Tibial nerve (tissue), 4 donors: ENCODE data around the gene DFFB. TPM values are rescaled to one million over a fixed set of nuclear protein-coding genes. Genes with fewer than 3 reads are reported as not detected.
"Not testable (repeated sequence)": the region's sequence is repeated elsewhere in the genome, so short reads cannot be mapped to it uniquely, and the experiment has no call there.

ENCODE experiments used
- DNase-seq, 2 donors: peaks; one replicate each; pipeline ENCODE4 v3.0.0-alpha.2; 2019; ENCODE audit warnings: low spot score in 2 of 2
- H3K27ac ChIP-seq, 4 donors: fragments of 200-600 bp; sonication (generic) in 3 of 4; one replicate each; pipeline ENCODE4 v1.5.1; 2017 to 2019; ENCODE audit warnings: mild to moderate bottlenecking in 1 of 4
- H3K27me3 ChIP-seq, 2 donors: fragments of 200-600 bp; sonication (generic) in 1 of 2; one replicate each; pipeline versions ENCODE4 v1.5.1 to v1.6.0; 2017 to 2019
- H3K36me3 ChIP-seq, 3 donors: fragments of 200-600 bp; sonication (generic); one replicate each; pipeline ENCODE4 v1.5.1; 2018 to 2019
- H3K4me1 ChIP-seq, 4 donors: fragments of 200-600 bp; sonication (generic) in 3 of 4; one replicate each; pipeline ENCODE4 v1.5.1; 2017 to 2019
- H3K4me3 ChIP-seq, 4 donors: fragments of 200-600 bp; sonication (generic) in 3 of 4; one replicate each; pipeline ENCODE4 v1.5.1; 2017 to 2019; ENCODE audit warnings: mild to moderate bottlenecking in 1 of 4, moderate library complexity in 1 of 4
- H3K9me3 ChIP-seq, 4 donors: fragments of 200-600 bp; sonication (generic) in 3 of 4; one replicate each; pipeline ENCODE4 v1.5.1; 2017 to 2019
- CTCF ChIP-seq, 5 experiments: fragments of 200-600 bp in 3 of 5; fragments of 450-650 bp in 2 of 5; sonication (generic) in 3 of 5; IDR thresholded peaks; one replicate each; pipeline ENCODE4 v1.5.1; 2016 to 2019; ENCODE audit warnings: antibody characterized with exemption in 5 of 5, mild to moderate bottlenecking in 3 of 5, moderate library complexity in 2 of 5
- EP300 ChIP-seq, 2 donors: sonication (generic); formaldehyde crosslinking; IDR thresholded peaks; one replicate each; pipeline ENCODE4 v1.6.1; 2017; ENCODE audit warnings: antibody characterized with exemption in 2 of 2, mild to moderate bottlenecking in 1 of 2
- POLR2A ChIP-seq, 2 donors: fragments of 450-650 bp; IDR thresholded peaks; one replicate each; pipeline ENCODE4 v1.6.1; 2017; ENCODE audit warnings: antibody characterized with exemption in 2 of 2, mild to moderate bottlenecking in 2 of 2, moderate library complexity in 2 of 2
- WGBS, 2 donors: methylation state at CpG; one replicate each; pipeline ENCODE4 v1.1.5; 2018; 5-methylcytosine and 5-hydroxymethylcytosine counted together
- total RNA-seq, 4 donors: library from RNA; depleted of rRNA; stranded (reverse); fragments of >200 nt; gene quantifications; one replicate each; pipeline ENCODE4 v1.1.0, GENCODE V29; 2016

DFFB gene
- total RNA-seq, 4 donors from 2014 or later = 7.0 to 17.7 (median 15.2) TPM

GRCh38 chr1:3915551-3916121 lies 58.4 kb downstream of the DFFB start:
- H3K4me3 ChIP-seq = no peak overlapping the region
- H3K27me3 ChIP-seq = peaks cover 0 to 15% of the 10 kb centered on the region in 2 donors
- H3K4me1 ChIP-seq = peaks cover 0 to 6% (median 0%) of the 10 kb centered on the region in 4 donors
- 85 to 88% methylated on average over 13 of the region's 15 CpGs for WGBS, 2 donors
- no peak for DNase-seq
- H3K27ac ChIP-seq = no peak overlapping the region
- no peaks in the 10 kb centered on the region for H3K36me3 ChIP-seq
- TF ChIP-seq EP300 (IDR thresholded peaks at IDR 0.05) (no peak), CTCF (IDR thresholded peaks at IDR 0.05) (no peak), POLR2A (IDR thresholded peaks at IDR 0.05) (no peak)
- no peaks in the 10 kb centered on the region for H3K9me3 ChIP-seq

GRCh38 chr1:3917761-3918160 lies 60.5 kb downstream of the DFFB start:
- Histone ChIP-seq H3K4me1 (peaks cover 0 to 3% (median 0%) of the 10 kb centered on the region in 4 donors), H3K4me3 (no peak overlapping the region), H3K27me3 (no peaks in the 10 kb centered on the region), H3K27ac (no peak overlapping the region), H3K9me3 (no peaks in the 10 kb centered on the region), H3K36me3 (no peaks in the 10 kb centered on the region)
- TF ChIP-seq EP300 (IDR thresholded peaks at IDR 0.05) (no peak), CTCF (IDR thresholded peaks at IDR 0.05) (no peak), POLR2A (IDR thresholded peaks at IDR 0.05) (no peak)
- WGBS, 2 donors = 80 to 88% methylated on average over 6 to 7 of the region's 8 CpGs
- no peak for DNase-seq

GRCh38 chr1:3918359-3918758 lies 61.1 kb downstream of the DFFB start:
- 73 to 86% methylated on average over 6 of the region's 6 CpGs for WGBS, 2 donors
- not testable (repeated sequence) for H3K36me3 ChIP-seq, H3K4me3 ChIP-seq, H3K4me1 ChIP-seq, DNase-seq, H3K27me3 ChIP-seq, H3K27ac ChIP-seq, H3K9me3 ChIP-seq

GRCh38 chr1:3918966-3919611 lies 61.8 kb downstream of the DFFB start:
- no peaks in the 10 kb centered on the region for H3K27me3 ChIP-seq
- TF ChIP-seq CTCF (IDR thresholded peaks at IDR 0.05) (no peak), POLR2A (IDR thresholded peaks at IDR 0.05) (no peak), EP300 (IDR thresholded peaks at IDR 0.05) (no peak)
- DNase-seq = no peak

GRCh38 chr1:3919706-3920105 lies 62.4 kb downstream of the DFFB start:
- TF ChIP-seq POLR2A (IDR thresholded peaks at IDR 0.05) = no peak
- TF ChIP-seq CTCF (IDR thresholded peaks at IDR 0.05) = no peak
- TF ChIP-seq EP300 (IDR thresholded peaks at IDR 0.05) = no peak
- Histone ChIP-seq H3K27me3 (peaks cover 0 to 3% of the 10 kb centered on the region in 2 donors), H3K36me3 (no peaks in the 10 kb centered on the region), H3K9me3 (no peaks in the 10 kb centered on the region), H3K27ac (no peak overlapping the region), H3K4me1 (peaks cover 0 to 3% (median 0%) of the 10 kb centered on the region in 4 donors), H3K4me3 (no peak overlapping the region)
- no peak for DNase-seq
- 83 to 85% methylated on average over 5 of the region's 5 CpGs for WGBS, 2 donors

More at GRCh38 chr1:3918966-3919611, 61.8 kb downstream of the DFFB start:
- H3K27ac ChIP-seq = no peak overlapping the region
- H3K9me3 ChIP-seq = no peaks in the 10 kb centered on the region
- no peaks in the 10 kb centered on the region for H3K36me3 ChIP-seq
- WGBS, 2 donors = 50 to 61% methylated on average over 14 to 15 of the region's 15 CpGs
- H3K4me3 ChIP-seq = no peak overlapping the region
- H3K4me1 ChIP-seq = peaks cover 0 to 3% (median 0%) of the 10 kb centered on the region in 4 donors
